Measurements from ENCODE around the gene NFATC2. TPM values are rescaled to one million over a fixed set of nuclear protein-coding genes. Genes with fewer than 3 reads are reported as not detected.

The NFATC2 gene
- total and polyA plus RNA-seq, 2 of the 8 experiments (the other 6 are each of a cell fraction or from before 2014, with no cell fraction given), result 0.27 to 0.91 TPM

DNA sequence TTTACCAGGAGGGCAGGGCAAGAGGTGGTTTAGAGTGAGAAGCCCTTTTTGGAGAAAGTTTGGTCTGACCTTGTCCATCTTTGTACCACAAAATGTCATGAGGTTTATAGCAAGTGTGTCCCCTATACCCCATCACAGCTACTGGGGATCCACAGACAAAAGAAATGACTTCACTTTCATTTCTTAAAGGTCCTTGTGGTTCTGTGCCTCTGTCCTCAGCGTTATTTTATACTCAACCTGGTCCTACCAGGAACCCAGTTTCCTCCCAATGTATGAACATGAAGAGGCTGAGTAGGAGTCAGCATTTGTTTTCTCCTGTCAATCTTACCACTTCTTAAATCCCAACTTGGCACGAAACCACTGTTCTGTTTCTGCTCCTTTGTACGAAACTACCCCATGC is 157.6 kb downstream of the NFATC2 start (continued):
- TF ChIP-seq SUZ12 (IDR thresholded peaks at IDR 0.05; ENCODE audit: low read length) (no peak), CEBPB (IDR thresholded peaks at IDR 0.05; ENCODE audit: low read depth, low read length) (no peak), CBX5 (IDR thresholded peaks at IDR 0.05; ENCODE audit: low read depth, low read length) (no peak), TAF1 (IDR thresholded peaks at IDR 0.05; ENCODE audit: low read depth, low read length) (no peak)
